ENCODE results near the gene COL4A2. TPM values are rescaled to one million over a fixed set of nuclear protein-coding genes. Genes with fewer than 3 reads are reported as not detected.

COL4A2 gene
- total RNA-seq, 4 donors from 2014 or later, result 655 to 1,231 (median 912) TPM

- TF ChIP-seq CTCF (IDR thresholded peaks at IDR 0.05; ENCODE audit: low read depth), result no peak
These were observed 199.9 kb downstream of the COL4A2 start for GRCh38 chr13:110506859-110507566.

GRCh38 chr13:110507678-110508381 is 200.7 kb downstream of the COL4A2 start:
- TF ChIP-seq CTCF (IDR thresholded peaks at IDR 0.05; ENCODE audit: low read depth), result no peak

GRCh38 chr13:110509478-110509926 is 202.4 kb downstream of the COL4A2 start:
- no peak for TF ChIP-seq CTCF (IDR thresholded peaks at IDR 0.05; ENCODE audit: low read depth)

GRCh38 chr13:110509971-110510786 is 203.1 kb downstream of the COL4A2 start:
- TF ChIP-seq CTCF (IDR thresholded peaks at IDR 0.05; ENCODE audit: low read depth), result no peak

- TF ChIP-seq CTCF (IDR thresholded peaks at IDR 0.05; ENCODE audit: low read depth), result no peak
These were observed 204.6 kb downstream of the COL4A2 start for GRCh38 chr13:110511509-110512181.

GRCh38 chr13:110512198-110512740 is 205.2 kb downstream of the COL4A2 start:
- no peak for TF ChIP-seq CTCF (IDR thresholded peaks at IDR 0.05; ENCODE audit: low read depth)
